Cortex of kidney (tissue), 1 donor: ENCODE data around the gene POLRMT.
"Not testable (repeated sequence)": the region's sequence is repeated elsewhere in the genome, so short reads cannot be mapped to it uniquely, and the experiment has no call there.

Source experiments
- DNase-seq: peaks from one replicate; lab custom pipeline; 2025; lab: John Stamatoyannopoulos, UW

POLRMT gene

GRCh38 chr19:611481-611868 is 21.9 kb downstream of the POLRMT start:
- no peak for DNase-seq

GRCh38 chr19:610801-611480 is 22.4 kb downstream of the POLRMT start:
- no peak for DNase-seq

GRCh38 chr19:610071-610800 is 23.1 kb downstream of the POLRMT start:
- no peak for DNase-seq

GRCh38 chr19:609004-609346 is 24.4 kb downstream of the POLRMT start:
- no peak for DNase-seq

GRCh38 chr19:608155-609003 is 25.0 kb downstream of the POLRMT start:
- DNase-seq, result no peak

GRCh38 chr19:607301-608154 is 25.8 kb downstream of the POLRMT start:
- no peak for DNase-seq

GRCh38 chr19:605061-605971 is 28.0 kb downstream of the POLRMT start:
- DNase-seq, result not testable (repeated sequence)

GRCh38 chr19:604355-604754 is 29.0 kb downstream of the POLRMT start:
- DNase-seq, result no peak

- DNase-seq, result not testable (repeated sequence)
Measured at GRCh38 chr19:603779-604178, 29.6 kb downstream of the POLRMT start.

GRCh38 chr19:603302-603639 is 30.1 kb downstream of the POLRMT start:
- not testable (repeated sequence) for DNase-seq

- DNase-seq, result no peak
Measured at GRCh38 chr19:602391-603301, 30.7 kb downstream of the POLRMT start.

GRCh38 chr19:601790-602189 is 31.5 kb downstream of the POLRMT start:
- no peak for DNase-seq

GRCh38 chr19:601310-601709 is 32.0 kb downstream of the POLRMT start:
- no peak for DNase-seq

GRCh38 chr19:597406-598315 is 35.7 kb downstream of the POLRMT start:
- DNase-seq, result no peak

GRCh38 chr19:596263-596655 is 37.1 kb downstream of the POLRMT start:
- DNase-seq, result no peak

- no peak for DNase-seq
Measured at GRCh38 chr19:595326-596262, 37.7 kb downstream of the POLRMT start.

- DNase-seq, result no peak
Measured at GRCh38 chr19:594265-594870, 39.0 kb downstream of the POLRMT start.
